Ishikawa (cell line): Measurements from ENCODE around the gene R3HDM2.

Experiments
- CEBPB ChIP-seq: IDR thresholded peaks from 2 replicates; pipeline ENCODE4 v1.6.1; 2012
- CREB1 ChIP-seq: IDR thresholded peaks from 2 replicates; pipeline ENCODE4 v1.6.1; 2012; ENCODE audit warnings: low read depth
- EGR1 ChIP-seq: IDR thresholded peaks from 2 replicates; pipeline ENCODE4 v1.6.1; 2012
- EP300 ChIP-seq: IDR thresholded peaks from 2 replicates; pipeline ENCODE4 v1.6.1; 2012; ENCODE audit warnings: borderline replicate concordance
- MAX ChIP-seq: IDR thresholded peaks from 2 replicates; pipeline ENCODE4 v1.6.1; 2012
- NFIC ChIP-seq: IDR thresholded peaks from 2 replicates; pipeline ENCODE4 v1.6.1; 2012
- RAD21 ChIP-seq: IDR thresholded peaks from 2 replicates; pipeline ENCODE4 v1.6.1; 2012; ENCODE audit warnings: low read depth
- REST ChIP-seq: IDR thresholded peaks from 2 replicates; pipeline ENCODE4 v1.6.1; 2012; ENCODE audit warnings: low read depth, mild to moderate bottlenecking
- TAF1 ChIP-seq: IDR thresholded peaks from 2 replicates; pipeline ENCODE4 v1.6.1; 2012; ENCODE audit warnings: low read depth, mild to moderate bottlenecking
- TCF12 ChIP-seq: IDR thresholded peaks from 2 replicates; pipeline ENCODE4 v1.6.1; 2012; ENCODE audit warnings: low read depth
- TEAD4 ChIP-seq: IDR thresholded peaks from 2 replicates; pipeline ENCODE4 v1.6.1; 2012
- USF1 ChIP-seq: IDR thresholded peaks from 2 replicates; pipeline ENCODE4 v1.6.1; 2012
- YY1 ChIP-seq: IDR thresholded peaks from 2 replicates; pipeline ENCODE4 v1.6.1; 2012; ENCODE audit warnings: low read depth
- ZBTB7A ChIP-seq: IDR thresholded peaks from 2 replicates; pipeline ENCODE4 v1.6.1; 2012; ENCODE audit warnings: low read depth

GRCh38 chr12:57430931-57431566 is at the start of gene R3HDM2:
- no peak for TF ChIP-seq CEBPB
- TF ChIP-seq YY1: peak; percentile 16; the same call in 1 of the 2 replicates
- TF ChIP-seq TAF1: peak; percentile 89
- TF ChIP-seq REST: no peak
- no peak; the same call in 1 of the 2 replicates for TF ChIP-seq EP300
- TF ChIP-seq RAD21: no peak
- TF ChIP-seq MAX: peak; percentile 99
- no peak for TF ChIP-seq NFIC
- peak; percentile 55 for TF ChIP-seq USF1
- TF ChIP-seq TEAD4: peak; percentile 60; the same call in 1 of the 2 replicates
- TF ChIP-seq CREB1: peak; percentile 93
- TF ChIP-seq ZBTB7A: no peak
- no peak for TF ChIP-seq EGR1
- peak; percentile 47; the same call in 1 of the 2 replicates for TF ChIP-seq TCF12
